ENCODE results near the gene RGS5.

The RGS5 gene

GRCh38 chr1:163191301-163191700 lies 11.4 kb downstream of the RGS5 start:
- no peaks in the 10 kb centered on the region for H3F3A ChIP-seq (ENCODE audit: insufficient read depth)
- H3K4me3 ChIP-seq (ENCODE audit: insufficient read depth, low read length, poor library complexity, severe bottlenecking), result no peak overlapping the region
- no peak overlapping the region for H3K4me2 ChIP-seq (ENCODE audit: low read depth, low read length, poor library complexity, severe bottlenecking)
- TF ChIP-seq CTCF (IDR thresholded peaks at IDR 0.05; ENCODE audit: insufficient read depth, low read length, poor library complexity, severe bottlenecking) (no peak), EZH2phosphoT487 (conservative IDR thresholded peaks at IDR 0.05; ENCODE audit: low read length) (no peak)
- no peak overlapping the region for H3K27ac ChIP-seq (ENCODE audit: low read depth, low read length)
- H4K20me1 ChIP-seq (ENCODE audit: low read depth, low read length), result no peaks in the 10 kb centered on the region
- H3K9me2 ChIP-seq (replicated peaks; ENCODE audit: insufficient read depth, low read length), result no peaks in the 10 kb centered on the region
- H3K9me3 ChIP-seq (ENCODE audit: insufficient read depth, low read length), result no peaks in the 10 kb centered on the region
- no peaks in the 10 kb centered on the region for H3K36me3 ChIP-seq (ENCODE audit: low read length)
- H3K79me2 ChIP-seq (ENCODE audit: insufficient read depth, low read length), result no peaks in the 10 kb centered on the region
- H3K9ac ChIP-seq (ENCODE audit: low read length), result no peak overlapping the region
- H3K27me3 ChIP-seq (ENCODE audit: low read length), result no peaks in the 10 kb centered on the region
- H2AFZ ChIP-seq (ENCODE audit: low read depth, low read length, severe bottlenecking), result no peak overlapping the region

- Histone ChIP-seq H3F3A (ENCODE audit: insufficient read depth) (no peaks in the 10 kb centered on the region), H3K4me3 (ENCODE audit: insufficient read depth, low read length, poor library complexity, severe bottlenecking) (no peak overlapping the region), H3K27me3 (ENCODE audit: low read length) (no peaks in the 10 kb centered on the region), H3K9ac (ENCODE audit: low read length) (no peak overlapping the region), H4K20me1 (ENCODE audit: low read depth, low read length) (no peaks in the 10 kb centered on the region), H3K79me2 (ENCODE audit: insufficient read depth, low read length) (no peaks in the 10 kb centered on the region), H3K36me3 (ENCODE audit: low read length) (no peaks in the 10 kb centered on the region), H3K27ac (ENCODE audit: low read depth, low read length) (no peak overlapping the region), H3K4me2 (ENCODE audit: low read depth, low read length, poor library complexity, severe bottlenecking) (no peak overlapping the region), H3K9me3 (ENCODE audit: insufficient read depth, low read length) (no peaks in the 10 kb centered on the region), H2AFZ (ENCODE audit: low read depth, low read length, severe bottlenecking) (no peak overlapping the region), H3K9me2 (replicated peaks; ENCODE audit: insufficient read depth, low read length) (no peaks in the 10 kb centered on the region)
- no peak for TF ChIP-seq EZH2phosphoT487 (conservative IDR thresholded peaks at IDR 0.05; ENCODE audit: low read length)
- TF ChIP-seq CTCF (IDR thresholded peaks at IDR 0.05; ENCODE audit: insufficient read depth, low read length, poor library complexity, severe bottlenecking), result no peak
Measured at GRCh38 chr1:163188947-163189346, 13.8 kb downstream of the RGS5 start.

- Histone ChIP-seq H3K9me2 (replicated peaks; ENCODE audit: insufficient read depth, low read length) (no peaks in the 10 kb centered on the region), H3K9me3 (ENCODE audit: insufficient read depth, low read length) (no peaks in the 10 kb centered on the region), H3K27ac (ENCODE audit: low read depth, low read length) (no peak overlapping the region), H3K4me3 (ENCODE audit: insufficient read depth, low read length, poor library complexity, severe bottlenecking) (no peak overlapping the region), H3K4me2 (ENCODE audit: low read depth, low read length, poor library complexity, severe bottlenecking) (no peak overlapping the region), H3K36me3 (ENCODE audit: low read length) (no peaks in the 10 kb centered on the region), H2AFZ (ENCODE audit: low read depth, low read length, severe bottlenecking) (no peak overlapping the region), H3K9ac (ENCODE audit: low read length) (no peak overlapping the region), H4K20me1 (ENCODE audit: low read depth, low read length) (no peaks in the 10 kb centered on the region), H3K27me3 (ENCODE audit: low read length) (no peaks in the 10 kb centered on the region), H3K79me2 (ENCODE audit: insufficient read depth, low read length) (no peaks in the 10 kb centered on the region), H3F3A (ENCODE audit: insufficient read depth) (no peaks in the 10 kb centered on the region)
- TF ChIP-seq CTCF (IDR thresholded peaks at IDR 0.05; ENCODE audit: insufficient read depth, low read length, poor library complexity, severe bottlenecking), result no peak
- TF ChIP-seq EZH2phosphoT487 (conservative IDR thresholded peaks at IDR 0.05; ENCODE audit: low read length), result no peak
Measured at GRCh38 chr1:163187849-163188248, 14.9 kb downstream of the RGS5 start.

Measured in SU-DHL-6 (cell line).